NCI-H1436 (cell line): ENCODE data around the gene KIF6.
"Not testable (repeated sequence)": the region's sequence is repeated elsewhere in the genome, so short reads cannot be mapped to it uniquely, and the experiment has no call there.

ENCODE experiments used
- DNase-seq: peaks from one replicate; lab custom pipeline; 2025; lab: John Stamatoyannopoulos, UW

KIF6 gene

GRCh38 chr6:39289490-39289889, 435.7 kb downstream of the KIF6 start:
- DNase-seq, result no peak

DNA sequence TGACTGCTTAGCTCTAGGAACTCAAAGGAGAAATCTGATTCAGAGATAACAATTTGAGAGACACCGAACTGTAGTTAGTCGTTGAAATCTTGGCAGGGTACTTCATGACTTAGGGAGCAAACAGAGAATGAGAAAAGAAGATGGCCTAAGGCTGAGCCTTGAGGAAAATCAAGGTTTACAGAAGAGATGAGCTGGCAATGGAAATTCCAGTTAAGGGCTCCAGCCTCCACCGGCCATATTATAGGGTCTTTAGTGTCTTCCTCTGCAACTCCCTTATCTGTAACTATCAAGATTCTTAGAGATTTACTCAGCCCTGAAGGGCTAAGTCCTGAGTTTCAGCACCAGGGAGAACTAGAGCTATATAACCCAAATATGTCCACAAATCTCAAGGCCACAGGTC, 437.6 kb downstream of the KIF6 start:
- DNase-seq, result no peak

GRCh38 chr6:39286596-39286995, 438.6 kb downstream of the KIF6 start:
- DNase-seq, result not testable (repeated sequence)

GRCh38 chr6:39282774-39283173, 442.4 kb downstream of the KIF6 start:
- DNase-seq, result no peak

- DNase-seq, result no peak
Measured at GRCh38 chr6:39281312-39281980, 443.8 kb downstream of the KIF6 start.

GRCh38 chr6:39280247-39280731, 444.9 kb downstream of the KIF6 start:
- DNase-seq, result no peak
